ENCODE results near the gene EPS8. TPM values are rescaled to one million over a fixed set of nuclear protein-coding genes. Genes with fewer than 3 reads are reported as not detected.

The EPS8 gene
- total RNA-seq, 1 experiment from 2014 or later: 7.5 TPM

DNA sequence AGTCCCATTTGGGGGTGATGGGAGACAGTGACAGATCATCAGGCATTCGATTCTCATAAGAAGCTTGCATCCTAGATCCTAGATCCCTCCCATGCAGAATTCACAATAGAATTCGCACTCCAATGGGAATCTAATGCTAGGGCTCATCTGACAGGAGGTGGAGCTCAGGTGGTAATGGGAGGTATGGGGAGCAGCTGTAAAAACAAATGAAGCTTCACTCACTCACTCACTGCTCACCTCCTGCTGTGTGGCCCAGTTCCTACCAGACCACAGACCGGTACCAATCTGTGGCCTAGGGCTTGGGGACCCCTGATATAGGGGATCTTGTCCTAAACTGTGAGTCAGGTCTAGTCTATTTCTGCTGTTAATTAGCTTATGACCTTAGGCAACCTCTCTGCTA lies 40.1 kb upstream of the EPS8 start:
- H3K27me3 Mint-ChIP-seq (ENCODE audit: low read depth): no peaks in the 10 kb centered on the region
- no peaks in the 10 kb centered on the region for H3K36me3 Mint-ChIP-seq
- H3K4me3 Mint-ChIP-seq: no peak overlapping the region
- TF ChIP-seq FOXJ3 (CRISPR knock-in tag; IDR thresholded peaks at IDR 0.05; ENCODE audit: borderline replicate concordance): no peak
- no peak for TF ChIP-seq ZNF219 (CRISPR knock-in tag; IDR thresholded peaks at IDR 0.05; ENCODE audit: borderline replicate concordance)
- TF ChIP-seq IRF2 (CRISPR knock-in tag; IDR thresholded peaks at IDR 0.05; ENCODE audit: borderline replicate concordance, low read depth): no peak
- no peak for TF ChIP-seq NFYB (CRISPR knock-in tag; conservative IDR thresholded peaks at IDR 0.05; ENCODE audit: low read depth)
- TF ChIP-seq, protein P1, sequence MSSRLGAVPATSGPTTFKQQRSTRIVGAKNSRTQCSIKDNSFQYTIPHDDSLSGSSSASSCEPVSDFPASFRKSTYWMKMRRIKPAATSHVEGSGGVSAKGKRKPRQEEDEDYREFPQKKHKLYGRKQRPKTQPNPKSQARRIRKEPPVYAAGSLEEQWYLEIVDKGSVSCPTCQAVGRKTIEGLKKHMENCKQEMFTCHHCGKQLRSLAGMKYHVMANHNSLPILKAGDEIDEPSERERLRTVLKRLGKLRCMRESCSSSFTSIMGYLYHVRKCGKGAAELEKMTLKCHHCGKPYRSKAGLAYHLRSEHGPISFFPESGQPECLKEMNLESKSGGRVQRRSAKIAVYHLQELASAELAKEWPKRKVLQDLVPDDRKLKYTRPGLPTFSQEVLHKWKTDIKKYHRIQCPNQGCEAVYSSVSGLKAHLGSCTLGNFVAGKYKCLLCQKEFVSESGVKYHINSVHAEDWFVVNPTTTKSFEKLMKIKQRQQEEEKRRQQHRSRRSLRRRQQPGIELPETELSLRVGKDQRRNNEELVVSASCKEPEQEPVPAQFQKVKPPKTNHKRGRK (CRISPR knock-in tag; IDR thresholded peaks at IDR 0.05; ENCODE audit: borderline replicate concordance): no peak
- no peak for TF ChIP-seq HMGA2 (CRISPR knock-in tag; IDR thresholded peaks at IDR 0.05)
- TF ChIP-seq FOXP1 (CRISPR knock-in tag; IDR thresholded peaks at IDR 0.05; ENCODE audit: borderline replicate concordance): no peak
- TF ChIP-seq, protein P2, sequence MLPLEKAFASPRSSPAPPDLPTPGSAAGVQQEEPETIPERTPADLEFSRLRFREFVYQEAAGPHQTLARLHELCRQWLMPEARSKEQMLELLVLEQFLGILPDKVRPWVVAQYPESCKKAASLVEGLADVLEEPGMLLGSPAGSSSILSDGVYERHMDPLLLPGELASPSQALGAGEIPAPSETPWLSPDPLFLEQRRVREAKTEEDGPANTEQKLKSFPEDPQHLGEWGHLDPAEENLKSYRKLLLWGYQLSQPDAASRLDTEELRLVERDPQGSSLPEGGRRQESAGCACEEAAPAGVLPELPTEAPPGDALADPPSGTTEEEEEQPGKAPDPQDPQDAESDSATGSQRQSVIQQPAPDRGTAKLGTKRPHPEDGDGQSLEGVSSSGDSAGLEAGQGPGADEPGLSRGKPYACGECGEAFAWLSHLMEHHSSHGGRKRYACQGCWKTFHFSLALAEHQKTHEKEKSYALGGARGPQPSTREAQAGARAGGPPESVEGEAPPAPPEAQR (CRISPR knock-in tag; IDR thresholded peaks at IDR 0.05): no peak
- TF ChIP-seq ZNF138 (CRISPR knock-in tag; conservative IDR thresholded peaks at IDR 0.05): no peak
- TF ChIP-seq, protein P3, sequence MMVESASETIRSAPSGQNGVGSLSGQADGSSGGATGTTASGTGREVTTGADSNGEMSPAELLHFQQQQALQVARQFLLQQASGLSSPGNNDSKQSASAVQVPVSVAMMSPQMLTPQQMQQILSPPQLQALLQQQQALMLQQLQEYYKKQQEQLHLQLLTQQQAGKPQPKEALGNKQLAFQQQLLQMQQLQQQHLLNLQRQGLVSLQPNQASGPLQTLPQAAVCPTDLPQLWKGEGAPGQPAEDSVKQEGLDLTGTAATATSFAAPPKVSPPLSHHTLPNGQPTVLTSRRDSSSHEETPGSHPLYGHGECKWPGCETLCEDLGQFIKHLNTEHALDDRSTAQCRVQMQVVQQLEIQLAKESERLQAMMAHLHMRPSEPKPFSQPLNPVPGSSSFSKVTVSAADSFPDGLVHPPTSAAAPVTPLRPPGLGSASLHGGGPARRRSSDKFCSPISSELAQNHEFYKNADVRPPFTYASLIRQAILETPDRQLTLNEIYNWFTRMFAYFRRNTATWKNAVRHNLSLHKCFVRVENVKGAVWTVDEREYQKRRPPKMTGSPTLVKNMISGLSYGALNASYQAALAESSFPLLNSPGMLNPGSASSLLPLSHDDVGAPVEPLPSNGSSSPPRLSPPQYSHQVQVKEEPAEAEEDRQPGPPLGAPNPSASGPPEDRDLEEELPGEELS (CRISPR knock-in tag; IDR thresholded peaks at IDR 0.05): no peak
- no peak for TF ChIP-seq GRHL2 (CRISPR knock-in tag; IDR thresholded peaks at IDR 0.05; ENCODE audit: insufficient replicate concordance, severe bottlenecking)
- TF ChIP-seq CBFB (CRISPR knock-in tag; IDR thresholded peaks at IDR 0.05; ENCODE audit: low read depth): no peak
- TF ChIP-seq, protein P4, sequence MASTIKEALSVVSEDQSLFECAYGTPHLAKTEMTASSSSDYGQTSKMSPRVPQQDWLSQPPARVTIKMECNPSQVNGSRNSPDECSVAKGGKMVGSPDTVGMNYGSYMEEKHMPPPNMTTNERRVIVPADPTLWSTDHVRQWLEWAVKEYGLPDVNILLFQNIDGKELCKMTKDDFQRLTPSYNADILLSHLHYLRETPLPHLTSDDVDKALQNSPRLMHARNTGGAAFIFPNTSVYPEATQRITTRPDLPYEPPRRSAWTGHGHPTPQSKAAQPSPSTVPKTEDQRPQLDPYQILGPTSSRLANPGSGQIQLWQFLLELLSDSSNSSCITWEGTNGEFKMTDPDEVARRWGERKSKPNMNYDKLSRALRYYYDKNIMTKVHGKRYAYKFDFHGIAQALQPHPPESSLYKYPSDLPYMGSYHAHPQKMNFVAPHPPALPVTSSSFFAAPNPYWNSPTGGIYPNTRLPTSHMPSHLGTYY (CRISPR knock-in tag; IDR thresholded peaks at IDR 0.05): no peak
- TF ChIP-seq ZNF317 (CRISPR knock-in tag; IDR thresholded peaks at IDR 0.05; ENCODE audit: borderline replicate concordance, low read depth): no peak
- no peaks in the 10 kb centered on the region for H3K9me3 Mint-ChIP-seq
- CTCF ChIA-PET: no interaction called here
- no peaks in the 10 kb centered on the region for H3K4me1 Mint-ChIP-seq
- no peak for DNase-seq (ENCODE audit: low spot score)
- no peak for ATAC-seq
- H3K27ac Mint-ChIP-seq: no peak overlapping the region
- POLR2A ChIA-PET: no interaction called here

DNA sequence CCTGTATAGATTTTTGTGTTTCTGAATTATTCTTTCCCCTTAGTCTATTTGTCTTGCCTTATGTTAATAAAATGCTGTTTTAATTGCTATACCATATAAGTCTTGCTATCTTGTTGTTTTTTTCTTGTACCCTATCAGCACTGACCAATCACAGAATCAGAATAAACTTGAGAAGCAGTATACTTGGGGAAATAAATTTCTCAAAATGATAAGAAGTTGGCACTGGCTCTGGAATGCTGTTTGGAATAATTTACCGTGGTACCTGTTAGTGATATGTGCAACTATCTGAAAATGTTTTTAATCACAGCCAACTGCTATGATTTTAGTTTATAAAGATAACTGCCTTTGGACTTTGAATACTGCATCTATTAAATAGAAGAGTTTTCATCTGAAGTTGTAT lies 37.9 kb upstream of the EPS8 start:
- POLR2A ChIA-PET: no interaction called here
- CTCF ChIA-PET: interaction anchor here (0.6 kb wide), 1 partner anchor 243 kb away, joined by 3 read pairs; no protein-coding TSS in a partner anchor
- DNase-seq (ENCODE audit: low spot score): no peak
- peaks cover 10% of the 10 kb centered on the region for H3K4me1 Mint-ChIP-seq
- no peak overlapping the region for H3K27ac Mint-ChIP-seq
- H3K4me3 Mint-ChIP-seq: no peak overlapping the region
- TF ChIP-seq, protein P5, sequence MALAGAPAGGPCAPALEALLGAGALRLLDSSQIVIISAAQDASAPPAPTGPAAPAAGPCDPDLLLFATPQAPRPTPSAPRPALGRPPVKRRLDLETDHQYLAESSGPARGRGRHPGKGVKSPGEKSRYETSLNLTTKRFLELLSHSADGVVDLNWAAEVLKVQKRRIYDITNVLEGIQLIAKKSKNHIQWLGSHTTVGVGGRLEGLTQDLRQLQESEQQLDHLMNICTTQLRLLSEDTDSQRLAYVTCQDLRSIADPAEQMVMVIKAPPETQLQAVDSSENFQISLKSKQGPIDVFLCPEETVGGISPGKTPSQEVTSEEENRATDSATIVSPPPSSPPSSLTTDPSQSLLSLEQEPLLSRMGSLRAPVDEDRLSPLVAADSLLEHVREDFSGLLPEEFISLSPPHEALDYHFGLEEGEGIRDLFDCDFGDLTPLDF (CRISPR knock-in tag; IDR thresholded peaks at IDR 0.05): no peak
- TF ChIP-seq OVOL2 (CRISPR knock-in tag; IDR thresholded peaks at IDR 0.05; ENCODE audit: borderline replicate concordance) (no peak), SMAD3 (CRISPR knock-in tag; IDR thresholded peaks at IDR 0.05; ENCODE audit: borderline replicate concordance) (no peak)
- TF ChIP-seq, protein P6, sequence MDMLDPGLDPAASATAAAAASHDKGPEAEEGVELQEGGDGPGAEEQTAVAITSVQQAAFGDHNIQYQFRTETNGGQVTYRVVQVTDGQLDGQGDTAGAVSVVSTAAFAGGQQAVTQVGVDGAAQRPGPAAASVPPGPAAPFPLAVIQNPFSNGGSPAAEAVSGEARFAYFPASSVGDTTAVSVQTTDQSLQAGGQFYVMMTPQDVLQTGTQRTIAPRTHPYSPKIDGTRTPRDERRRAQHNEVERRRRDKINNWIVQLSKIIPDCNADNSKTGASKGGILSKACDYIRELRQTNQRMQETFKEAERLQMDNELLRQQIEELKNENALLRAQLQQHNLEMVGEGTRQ (CRISPR knock-in tag; IDR thresholded peaks at IDR 0.05): no peak
- no peaks in the 10 kb centered on the region for H3K27me3 Mint-ChIP-seq (ENCODE audit: low read depth)
- H3K36me3 Mint-ChIP-seq: no peaks in the 10 kb centered on the region
- no peak for ATAC-seq
- no peaks in the 10 kb centered on the region for H3K9me3 Mint-ChIP-seq
